GM04504 (cell line): ENCODE measurements around the gene GON4L.
"Not testable (repeated sequence)": the region's sequence is repeated elsewhere in the genome, so short reads cannot be mapped to it uniquely, and the experiment has no call there.

Experiments
- DNase-seq: peaks from one replicate; pipeline ENCODE4 v3.0.0-alpha.2; 2012; ENCODE audit warnings: low read depth

The GON4L gene

GRCh38 chr1:155871390-155871789 lies 14.4 kb upstream of the GON4L start:
- DNase-seq = no peak

GRCh38 chr1:155867766-155868165 lies 10.8 kb upstream of the GON4L start:
- DNase-seq = no peak

GRCh38 chr1:155864393-155864792 lies 7.4 kb upstream of the GON4L start:
- DNase-seq = no peak

GRCh38 chr1:155861896-155862295 lies 4.9 kb upstream of the GON4L start:
- DNase-seq = no peak

GRCh38 chr1:155860970-155861510 lies 4.0 kb upstream of the GON4L start:
- DNase-seq = no peak

GRCh38 chr1:155859881-155860871 lies 3.2 kb upstream of the GON4L start:
- DNase-seq = peak; percentile 38

- peak; percentile 94 for DNase-seq
Observed at GRCh38 chr1:155859234-155859829, 2.3 kb upstream of the GON4L start, which contains the start of gene SYT11. Gene SYT11, plus strand, starts transcription at chr1:155859567. Its CDS starts 195 bp downstream, at chr1:155859762.

- no peak for DNase-seq
Observed at GRCh38 chr1:155858800-155859233, 1.8 kb upstream of the GON4L start.

- DNase-seq = no peak
Observed at GRCh38 chr1:155856257-155856974, 598 bp downstream of the GON4L start.

- DNase-seq = no peak
Observed at GRCh38 chr1:155850345-155850744, 6.7 kb downstream of the GON4L start.

GRCh38 chr1:155847823-155848529 lies 9.0 kb downstream of the GON4L start:
- DNase-seq = no peak

GRCh38 chr1:155844860-155845421 lies 12.1 kb downstream of the GON4L start:
- no peak for DNase-seq

GRCh38 chr1:155840386-155840785 lies 16.6 kb downstream of the GON4L start:
- no peak for DNase-seq

GRCh38 chr1:155835548-155835947 lies 21.5 kb downstream of the GON4L start:
- DNase-seq = no peak

GRCh38 chr1:155834927-155835399 lies 22.1 kb downstream of the GON4L start:
- DNase-seq = not testable (repeated sequence)

- DNase-seq = peak; percentile 13
Observed at GRCh38 chr1:155834296-155834926, 22.6 kb downstream of the GON4L start.

GRCh38 chr1:155833665-155834295 lies 23.2 kb downstream of the GON4L start:
- no peak for DNase-seq

GRCh38 chr1:155831279-155831976 lies 25.6 kb downstream of the GON4L start:
- no peak for DNase-seq

GRCh38 chr1:155827450-155827849 lies 29.6 kb downstream of the GON4L start:
- DNase-seq = no peak
